ENCODE measurements around the gene TBRG4.

Gene TBRG4

GRCh38 chr7:45088146-45088701 is 23.3 kb downstream of the TBRG4 start:
- DNase-seq: no peak

- DNase-seq: no peak
Measured at GRCh38 chr7:45087301-45088145, 24.0 kb downstream of the TBRG4 start.

GRCh38 chr7:45086331-45087065 is 25.0 kb downstream of the TBRG4 start:
- no peak for DNase-seq

- DNase-seq: no peak
Measured at GRCh38 chr7:45085619-45086200, 25.8 kb downstream of the TBRG4 start.

GRCh38 chr7:45084901-45085618 is 26.4 kb downstream of the TBRG4 start:
- DNase-seq: peak; percentile 2

- peak; percentile 2 for DNase-seq
Measured at GRCh38 chr7:45084336-45084735, 27.2 kb downstream of the TBRG4 start.

GRCh38 chr7:45082831-45083331 is 28.6 kb downstream of the TBRG4 start:
- peak; percentile 3 for DNase-seq

GRCh38 chr7:45082031-45082830 is 29.3 kb downstream of the TBRG4 start:
- no peak for DNase-seq

GRCh38 chr7:45081670-45081974 is 29.9 kb downstream of the TBRG4 start:
- no peak for DNase-seq

- peak; percentile 3 for DNase-seq
Measured at GRCh38 chr7:45080958-45081669, 30.4 kb downstream of the TBRG4 start.

- peak; percentile 2 for DNase-seq
Measured at GRCh38 chr7:45080265-45080957, 31.1 kb downstream of the TBRG4 start.

- DNase-seq: no peak
Measured at GRCh38 chr7:45078125-45078681, 33.3 kb downstream of the TBRG4 start.

GRCh38 chr7:45077579-45077978 is 33.9 kb downstream of the TBRG4 start:
- no peak for DNase-seq

- DNase-seq: no peak
Measured at GRCh38 chr7:45076946-45077345, 34.6 kb downstream of the TBRG4 start.

GRCh38 chr7:45075871-45076796 is 35.4 kb downstream of the TBRG4 start:
- no peak for DNase-seq

GRCh38 chr7:45075355-45075644 is 36.2 kb downstream of the TBRG4 start:
- no peak for DNase-seq

GRCh38 chr7:45074528-45075354 is 36.8 kb downstream of the TBRG4 start:
- DNase-seq: no peak

GRCh38 chr7:45073786-45074527 is 37.5 kb downstream of the TBRG4 start:
- DNase-seq: no peak
